Esophagus (tissue), 2 donors: ENCODE results near the gene RXRG. TPM values are rescaled to one million over a fixed set of nuclear protein-coding genes. Genes with fewer than 3 reads are reported as not detected.

Source experiments
- H3K27ac ChIP-seq, 2 donors: one replicate each; pipeline ENCODE4 v1.5.1; 2013; ENCODE audit warnings: low read depth in 2 of 2, mild to moderate bottlenecking in 2 of 2, inconsistent platforms in 1 of 2, low read length in 1 of 2, moderate library complexity in 1 of 2
- H3K27me3 ChIP-seq, 2 donors: one replicate each; pipeline ENCODE4 v1.6.1; 2013; ENCODE audit warnings: low read length in 2 of 2, control low read depth in 1 of 2, mild to moderate bottlenecking in 1 of 2; ENCODE audit not compliant: insufficient read depth in 2 of 2, control insufficient read depth in 1 of 2
- H3K36me3 ChIP-seq, 2 donors: one replicate each; pipeline ENCODE4 v1.6.1; 2013; ENCODE audit warnings: low read length in 1 of 2; ENCODE audit not compliant: control insufficient read depth in 2 of 2, insufficient read depth in 2 of 2
- H3K4me1 ChIP-seq, 2 donors: one replicate each; pipeline ENCODE4 v1.6.1; 2013; ENCODE audit warnings: low read length in 1 of 2; ENCODE audit not compliant: control insufficient read depth in 2 of 2, insufficient read depth in 2 of 2
- H3K4me3 ChIP-seq, 2 donors: one replicate each; pipeline ENCODE4 v1.5.1; 2013; ENCODE audit warnings: low read length in 2 of 2, mild to moderate bottlenecking in 2 of 2, low read depth in 1 of 2, moderate library complexity in 1 of 2
- H3K9me3 ChIP-seq, 2 donors: one replicate each; pipeline ENCODE4 v1.6.1; 2013; ENCODE audit warnings: mild to moderate bottlenecking in 2 of 2, low read depth in 1 of 2, low read length in 1 of 2, moderate library complexity in 1 of 2; ENCODE audit not compliant: control insufficient read depth in 2 of 2, insufficient read depth in 1 of 2
- WGBS, 2 donors: extraction: QIAGEN DNeasy Blood & Tissue Kit; methylation state at CpG; one replicate each; pipeline ENCODE4 v1.1.7; 2013; 5-methylcytosine and 5-hydroxymethylcytosine counted together
- polyA plus RNA-seq, 2 donors: library from polyadenylated mRNA; stranded (reverse); fragments of 200-250 nt; gene quantifications; one replicate each; pipeline ENCODE4 v1.2.3, GENCODE V29; 2013
- donor health status: healthy with polysubstance abuse.
- donor health status: Bipolar disorder and iron deficiency.

Gene RXRG
- polyA plus RNA-seq, 2 donors: 0.08 to 0.20 TPM

GRCh38 chr1:165402517-165403111 lies 42.3 kb downstream of the RXRG start:
- Histone ChIP-seq H3K27ac (no peak overlapping the region), H3K36me3 (no peaks in the 10 kb centered on the region), H3K9me3 (peaks cover 0 to 3% of the 10 kb centered on the region in 2 donors), H3K4me1 (no peaks in the 10 kb centered on the region), H3K4me3 (no peak overlapping the region), H3K27me3 (no peaks in the 10 kb centered on the region)
- 87 to 91% methylated on average over 4 of the region's 4 CpGs for WGBS, 2 donors

- WGBS, 2 donors: 49 to 50% methylated on average over 4 of the region's 4 CpGs
Measured at GRCh38 chr1:165397944-165398343, 47.0 kb downstream of the RXRG start.

GRCh38 chr1:165395901-165396300 lies 49.0 kb downstream of the RXRG start:
- 80 to 83% methylated on average over 4 of the region's 4 CpGs for WGBS, 2 donors
- H3K9me3 ChIP-seq: no peaks in the 10 kb centered on the region
- no peaks in the 10 kb centered on the region for H3K36me3 ChIP-seq
- H3K4me3 ChIP-seq: no peak overlapping the region
- H3K4me1 ChIP-seq: peaks cover 0 to 4% of the 10 kb centered on the region in 2 donors
- no peak overlapping the region for H3K27ac ChIP-seq
- no peaks in the 10 kb centered on the region for H3K27me3 ChIP-seq

More at GRCh38 chr1:165397944-165398343, 47.0 kb downstream of the RXRG start:
- Histone ChIP-seq H3K4me1 (peaks cover 0 to 4% of the 10 kb centered on the region in 2 donors), H3K4me3 (no peak overlapping the region), H3K27me3 (no peaks in the 10 kb centered on the region), H3K27ac (no peak overlapping the region), H3K36me3 (no peaks in the 10 kb centered on the region), H3K9me3 (no peaks in the 10 kb centered on the region)

GRCh38 chr1:165395478-165395877 lies 49.4 kb downstream of the RXRG start:
- Histone ChIP-seq H3K27me3 (no peaks in the 10 kb centered on the region), H3K4me3 (no peak overlapping the region), H3K27ac (no peak overlapping the region), H3K9me3 (no peaks in the 10 kb centered on the region), H3K4me1 (peaks cover 0 to 4% of the 10 kb centered on the region in 2 donors), H3K36me3 (no peaks in the 10 kb centered on the region)

- WGBS, 2 donors: 15 to 16% methylated on average over 19 of the region's 19 CpGs
- Histone ChIP-seq H3K36me3 (no peaks in the 10 kb centered on the region), H3K9me3 (no peaks in the 10 kb centered on the region), H3K4me1 (peaks cover 0 to 4% of the 10 kb centered on the region in 2 donors), H3K27me3 (no peaks in the 10 kb centered on the region), H3K27ac (no peak overlapping the region), H3K4me3 (no peak overlapping the region)
Measured at GRCh38 chr1:165392634-165393571, 52.0 kb downstream of the RXRG start.

GRCh38 chr1:165389609-165390008 lies 55.3 kb downstream of the RXRG start:
- Histone ChIP-seq H3K27me3 (no peaks in the 10 kb centered on the region), H3K4me1 (peaks cover 0 to 4% of the 10 kb centered on the region in 2 donors), H3K4me3 (no peak overlapping the region), H3K36me3 (no peaks in the 10 kb centered on the region), H3K27ac (no peak overlapping the region), H3K9me3 (no peaks in the 10 kb centered on the region)
- WGBS, 2 donors: 81% methylated on average over 2 of the region's 2 CpGs

GRCh38 chr1:165387961-165388360 lies 57.0 kb downstream of the RXRG start:
- Histone ChIP-seq H3K4me3 (no peak overlapping the region), H3K27ac (no peak overlapping the region), H3K9me3 (no peaks in the 10 kb centered on the region), H3K4me1 (peaks cover 0 to under 1% of the 10 kb centered on the region in 2 donors), H3K36me3 (no peaks in the 10 kb centered on the region), H3K27me3 (no peaks in the 10 kb centered on the region)
- 59 to 66% methylated on average over 2 of the region's 2 CpGs for WGBS, 2 donors

GRCh38 chr1:165387505-165387904 lies 57.4 kb downstream of the RXRG start:
- Histone ChIP-seq H3K27me3 (no peaks in the 10 kb centered on the region), H3K4me3 (no peak overlapping the region), H3K36me3 (no peaks in the 10 kb centered on the region), H3K9me3 (no peaks in the 10 kb centered on the region), H3K27ac (no peak overlapping the region), H3K4me1 (no peaks in the 10 kb centered on the region)
- WGBS, 2 donors: 62 to 75% methylated on average over 2 of the region's 2 CpGs

- Histone ChIP-seq H3K27ac (no peak overlapping the region), H3K27me3 (no peaks in the 10 kb centered on the region), H3K4me3 (no peak overlapping the region), H3K9me3 (no peaks in the 10 kb centered on the region), H3K36me3 (no peaks in the 10 kb centered on the region), H3K4me1 (no peaks in the 10 kb centered on the region)
- WGBS, 2 donors: 42 to 59% methylated on average over 5 of the region's 5 CpGs
Measured at GRCh38 chr1:165383599-165384405, 61.1 kb downstream of the RXRG start.
